SK-N-MC (cell line): ENCODE data around the gene NPAS4.
A peak's percentile ranks its signal among the peaks of the same experiment; 100 is the strongest.

Experiments used
- EZH2 ChIP-seq: fragments of 200-600 bp; sonication (generic); IDR thresholded peaks from one replicate; pipeline ENCODE4 v1.6.1; 2017; ENCODE audit warnings: antibody characterized with exemption
- FOXP2 ChIP-seq: optimal IDR thresholded peaks from 2 replicates; pipeline ENCODE3; 2011; ENCODE audit warnings: mild to moderate bottlenecking, moderate library complexity; ENCODE audit not compliant: insufficient read depth; ENCODE audit errors: extremely low read length, control extremely low read depth
- POLR2AphosphoS5 ChIP-seq: IDR thresholded peaks from 2 replicates; pipeline ENCODE4 v1.6.1; 2012; ENCODE audit warnings: mild to moderate bottlenecking, low read depth, low read length, borderline replicate concordance

GRCh38 chr11:66421492-66422205 lies 814 bp downstream of the NPAS4 start:
- no peak for TF ChIP-seq EZH2
- TF ChIP-seq POLR2AphosphoS5: peak; percentile 82; the same call in 1 of the 2 replicates
- no peak for TF ChIP-seq FOXP2
